ENCODE results near the gene PLAGL2.

Gene PLAGL2

DNA sequence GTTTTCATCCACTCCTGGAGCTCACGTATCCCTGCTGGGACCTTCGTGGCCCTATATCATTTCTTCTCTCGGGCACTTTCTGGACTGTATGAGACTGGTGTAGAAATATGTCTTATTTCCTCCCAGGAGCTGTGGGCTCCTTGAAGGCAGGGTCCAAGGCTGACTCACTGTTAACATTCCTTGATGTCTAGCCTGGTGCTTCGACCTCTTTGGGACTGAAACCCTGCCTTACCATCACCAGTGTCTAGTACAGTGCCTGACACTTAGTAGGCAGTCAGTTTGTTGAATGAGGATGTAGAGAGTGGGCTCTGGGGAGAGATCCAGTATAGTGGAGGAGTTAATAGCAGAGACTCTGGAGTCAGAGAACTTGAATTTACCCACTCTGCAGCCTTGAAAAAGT lies 23.7 kb upstream of the PLAGL2 start:
- DNase-seq (ENCODE audit: low spot score), result no peak

GRCh38 chr20:32230707-32231106 lies 23.2 kb upstream of the PLAGL2 start:
- no peak for DNase-seq (ENCODE audit: low spot score)

GRCh38 chr20:32229251-32229747 lies 21.8 kb upstream of the PLAGL2 start:
- DNase-seq (ENCODE audit: low spot score), result no peak

- DNase-seq (ENCODE audit: low spot score), result no peak
Observed at GRCh38 chr20:32227744-32228688, 20.5 kb upstream of the PLAGL2 start.

- DNase-seq (ENCODE audit: low spot score), result no peak
Observed at GRCh38 chr20:32227306-32227705, 19.8 kb upstream of the PLAGL2 start.

DNA sequence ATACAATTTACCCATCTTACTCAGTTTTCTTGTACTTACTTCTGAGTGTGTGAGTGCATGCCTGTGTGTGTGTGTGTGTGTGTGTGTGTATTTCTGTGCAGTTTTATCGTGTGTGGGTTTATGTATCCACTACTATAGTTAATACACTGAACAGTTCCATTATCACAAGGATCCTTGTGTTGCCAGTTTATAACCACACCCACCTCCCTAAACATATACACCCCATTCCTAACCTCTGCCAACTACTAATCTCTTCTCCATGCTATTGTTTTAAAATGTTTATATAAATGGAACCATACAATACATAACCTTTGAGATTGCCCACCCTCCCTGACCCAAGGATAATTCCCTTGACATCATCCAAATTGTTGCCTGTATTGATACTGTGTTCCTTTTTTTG lies 18.8 kb upstream of the PLAGL2 start:
- no peak for DNase-seq (ENCODE audit: low spot score)

DNA sequence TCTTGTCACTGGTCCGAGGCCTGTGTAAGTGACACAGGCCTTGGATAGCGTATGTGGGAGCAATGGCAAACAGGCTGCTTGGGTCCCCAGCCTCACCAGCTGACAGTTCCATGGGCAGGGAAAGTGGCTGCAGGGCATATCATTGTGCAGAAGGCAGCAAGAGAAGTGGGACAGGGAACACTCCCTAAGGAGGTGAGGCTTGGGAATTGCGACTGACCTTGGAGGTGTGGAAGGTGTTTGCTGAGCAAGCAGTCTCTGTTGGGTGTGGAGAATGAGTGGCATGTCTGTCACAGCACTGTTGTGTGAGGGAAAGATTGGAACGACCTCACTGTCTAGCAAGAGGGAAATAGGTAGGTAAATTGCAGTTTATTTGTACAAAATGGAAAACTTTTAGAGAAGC lies 16.9 kb upstream of the PLAGL2 start:
- DNase-seq (ENCODE audit: low spot score), result no peak

DNA sequence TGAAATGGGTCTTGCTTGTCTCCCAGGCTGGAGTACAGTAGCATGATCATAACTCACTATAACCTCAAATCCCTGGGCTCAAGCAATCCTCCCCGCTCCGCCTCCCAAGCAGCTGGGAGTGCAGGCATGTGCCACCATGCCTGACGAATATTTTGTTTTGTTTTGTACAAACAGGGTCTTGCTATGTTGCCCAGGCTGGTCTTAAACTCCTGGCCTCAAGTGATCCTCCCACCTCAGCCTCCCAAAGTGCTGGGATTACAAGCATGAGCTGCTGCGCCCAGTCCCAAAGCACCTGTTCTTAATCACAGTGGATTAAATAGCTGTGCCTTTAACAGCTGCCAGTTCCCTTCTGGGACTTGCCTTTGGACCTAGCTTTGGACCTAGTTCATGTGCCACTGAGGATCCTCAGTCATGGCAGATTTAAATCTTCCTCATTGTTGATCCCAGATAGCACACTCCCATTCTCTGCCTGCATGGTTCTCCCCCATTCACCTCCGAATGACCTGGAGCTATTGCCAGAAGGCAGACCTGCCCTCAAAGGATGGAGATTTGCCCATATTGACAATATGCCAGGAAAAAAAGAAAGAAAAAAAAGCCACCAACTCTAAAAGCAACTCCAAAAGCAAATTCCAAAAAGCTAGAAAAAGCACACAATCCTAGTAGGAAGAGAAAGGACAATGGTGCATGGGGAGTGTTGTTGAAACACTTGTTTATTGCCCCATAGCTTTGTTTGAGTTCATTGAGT lies 10.8 kb upstream of the PLAGL2 start:
- no peak for DNase-seq (ENCODE audit: low spot score)

- DNase-seq (ENCODE audit: low spot score), result no peak
Observed at GRCh38 chr20:32216179-32217142, 8.9 kb upstream of the PLAGL2 start.

DNA sequence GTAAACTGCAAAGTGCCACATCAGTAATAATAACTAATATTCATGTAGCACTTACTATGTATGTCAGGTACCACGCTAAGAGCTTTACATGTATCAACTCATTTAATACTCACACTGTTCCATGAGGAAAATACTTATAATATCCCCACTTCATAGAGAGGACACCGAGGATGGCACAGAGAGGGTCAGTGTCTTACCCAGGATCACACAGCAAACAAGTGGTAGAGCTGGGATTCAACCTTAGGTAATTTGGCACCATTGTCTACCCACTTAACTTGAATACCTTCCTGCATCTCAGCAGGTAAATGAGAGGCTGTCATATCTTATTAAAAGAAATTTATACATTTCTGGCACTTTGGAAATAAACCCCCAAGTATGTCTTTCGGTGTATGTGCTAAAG lies 8.2 kb upstream of the PLAGL2 start:
- DNase-seq (ENCODE audit: low spot score), result no peak

- no peak for DNase-seq (ENCODE audit: low spot score)
Observed at GRCh38 chr20:32215147-32215546, 7.6 kb upstream of the PLAGL2 start.

DNA sequence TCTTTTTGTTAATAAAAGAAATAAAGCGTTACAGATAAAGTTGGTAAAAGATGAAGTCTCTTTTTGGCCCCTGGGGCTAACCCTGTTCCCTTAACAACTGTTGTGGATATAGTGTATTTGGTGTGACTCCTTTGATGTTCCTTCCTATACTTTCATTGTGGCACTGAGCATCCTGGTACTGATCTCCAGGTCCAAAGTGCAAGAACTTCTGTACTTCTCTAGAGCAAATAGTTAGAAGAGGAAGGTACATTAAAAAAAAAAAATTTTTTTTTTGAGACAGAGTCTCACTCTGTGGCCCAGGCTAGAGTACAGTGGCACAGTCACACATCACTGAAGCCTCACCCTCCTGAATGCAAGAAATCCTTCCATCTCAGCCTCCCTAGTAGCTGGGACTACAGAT lies 6.3 kb upstream of the PLAGL2 start:
- no peak for DNase-seq (ENCODE audit: low spot score)

GRCh38 chr20:32209850-32210605 lies 2.5 kb upstream of the PLAGL2 start:
- no peak for DNase-seq (ENCODE audit: low spot score)

- DNase-seq (ENCODE audit: low spot score), result no peak
Observed at GRCh38 chr20:32208499-32209154, 1.1 kb upstream of the PLAGL2 start.

- peak; percentile 35 for DNase-seq (ENCODE audit: low spot score)
Observed at GRCh38 chr20:32206760-32207625, 550 bp downstream of the PLAGL2 start.

DNA sequence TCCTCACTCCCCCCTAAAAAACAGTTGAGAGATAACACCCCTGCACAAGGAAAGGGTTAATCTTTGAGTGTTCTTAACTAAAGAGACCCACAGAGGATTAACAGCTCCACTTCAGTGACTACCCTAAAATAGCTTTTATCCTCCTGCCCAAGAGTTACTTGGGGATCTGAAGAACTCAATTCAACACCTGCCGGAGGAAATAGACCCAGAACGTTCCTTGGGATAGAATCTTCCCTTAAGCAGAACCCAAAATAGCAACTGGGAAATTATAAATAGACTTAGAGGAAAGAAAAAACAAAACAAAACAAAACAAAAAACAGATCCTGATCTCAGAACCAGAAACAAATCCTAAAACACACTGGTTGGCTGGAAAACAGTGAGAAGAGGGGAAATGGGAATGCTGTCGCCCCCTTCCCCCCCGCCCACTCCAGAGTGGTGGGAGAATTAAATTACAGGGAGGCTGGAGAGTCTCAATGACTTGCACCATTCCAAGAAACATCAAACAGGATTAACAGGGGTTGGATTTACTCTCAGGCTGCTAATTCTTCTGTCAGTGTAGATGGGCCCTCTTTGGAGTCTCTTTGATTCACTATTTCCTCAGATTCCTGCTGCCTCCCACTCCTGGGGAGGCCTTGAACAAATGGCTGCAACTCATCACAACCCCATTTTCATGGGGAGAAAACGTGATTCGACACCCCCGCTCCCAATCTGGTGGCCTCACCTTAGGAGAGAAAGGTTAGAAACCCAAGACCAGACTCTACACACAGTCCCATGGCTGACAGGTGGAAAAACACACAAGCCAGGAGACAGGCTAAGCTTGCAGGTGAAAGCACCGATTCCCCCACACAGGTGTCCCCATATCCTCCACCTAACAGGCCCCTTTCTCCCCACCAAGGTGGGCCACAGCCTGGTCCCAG lies 1.4 kb downstream of the PLAGL2 start:
- peak; percentile 78 for DNase-seq (ENCODE audit: low spot score)

DNA sequence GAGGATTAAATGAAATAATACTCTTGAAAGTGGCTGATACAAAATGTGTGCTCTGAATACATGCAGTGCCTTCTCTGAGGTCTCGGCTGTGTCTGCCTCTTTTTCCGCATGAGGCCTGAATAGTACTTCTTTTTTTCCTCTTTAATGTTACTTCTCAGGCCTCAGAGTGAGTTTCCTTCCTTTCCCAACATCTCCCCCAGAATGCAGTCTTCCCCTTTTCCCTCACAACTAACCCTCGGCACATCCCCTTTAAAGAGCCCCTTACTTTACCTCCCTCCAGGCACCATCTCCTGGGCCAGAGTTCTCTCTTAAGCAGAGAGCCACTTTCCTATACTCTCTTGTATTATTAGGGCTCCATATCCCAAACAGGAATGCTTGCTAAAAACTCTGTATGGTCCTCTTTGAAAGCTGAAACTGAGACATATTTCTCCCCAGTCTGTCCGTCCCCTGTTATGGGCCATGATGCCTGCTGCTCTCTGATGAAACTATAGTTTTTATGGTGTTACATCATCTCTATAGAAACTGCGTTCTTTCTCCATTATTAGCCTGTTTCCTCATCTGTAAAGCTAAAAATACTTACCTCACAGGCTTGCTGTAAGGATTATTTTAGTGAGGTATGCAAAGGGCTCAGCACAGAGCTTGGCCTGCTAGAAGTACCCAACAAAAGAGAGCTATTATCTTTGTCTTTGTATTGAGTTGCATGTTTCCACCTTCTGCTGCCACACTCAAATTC lies 2.3 kb downstream of the PLAGL2 start:
- no peak for DNase-seq (ENCODE audit: low spot score)
